Adrenal gland (tissue), 12 donors: ENCODE measurements around the gene NT5C2. TPM values are rescaled to one million over a fixed set of nuclear protein-coding genes. Genes with fewer than 3 reads are reported as not detected.

Source experiments
- DNase-seq, 7 donors: peaks; one replicate each; pipeline ENCODE4 v3.0.0-alpha.2; 2019 to 2020
- H3K27ac ChIP-seq, 5 donors: fragments of 200-600 bp; sonication (generic) in 4 of 5; 1 replicate in 3 of 5; 2 replicates in 2 of 5; pipeline versions ENCODE4 v1.5.1 to v1.8.0; 2016 to 2020; ENCODE audit warnings: mild to moderate bottlenecking in 1 of 5
- H3K27me3 ChIP-seq: fragments of 200-600 bp; 2 replicates; pipeline ENCODE4 v1.8.0; 2021
- H3K36me3 ChIP-seq, 2 donors: fragments of 200-600 bp; replicated peaks in 1 of 2; 1 replicate in 1 of 2; 2 replicates in 1 of 2; pipeline versions ENCODE4 v1.5.1 to v1.8.0; 2018 to 2022
- H3K4me1 ChIP-seq, 2 donors: fragments of 200-600 bp; replicated peaks in 1 of 2; 1 replicate in 1 of 2; 2 replicates in 1 of 2; pipeline versions ENCODE4 v1.5.1 to v1.8.0; 2018 to 2021
- H3K4me3 ChIP-seq, 4 donors: fragments of 200-600 bp; sonication (generic) in 3 of 4; one replicate each; pipeline ENCODE4 v1.5.1; 2016 to 2018
- H3K9me3 ChIP-seq, 3 donors: fragments of 200-600 bp; sonication (generic) in 1 of 3; replicated peaks in 1 of 3; 1 replicate in 2 of 3; 2 replicates in 1 of 3; pipeline versions ENCODE4 v1.5.1 to v1.8.0; 2016 to 2021
- POLR2A ChIP-seq, 2 donors: fragments of 450-650 bp; IDR thresholded peaks; one replicate each; pipeline ENCODE4 v1.6.1; 2017; ENCODE audit warnings: antibody characterized with exemption in 2 of 2, mild to moderate bottlenecking in 2 of 2, moderate library complexity in 1 of 2
- WGBS, 4 donors: extraction: QIAGEN DNeasy Blood & Tissue Kit in 2 of 4; methylation state at CpG; one replicate each; pipeline versions ENCODE4 v1.1.5 to v1.1.7; 2013 to 2017; 5-methylcytosine and 5-hydroxymethylcytosine counted together
- intact Hi-C, 2 donors: fragments of 100-400 bp; cut with DNase I; formaldehyde crosslinking; loops; one replicate each; pipeline versions ENCODE4 v1.14.1 to v1.15.0; 2022 to 2023
- polyA plus RNA-seq, 3 donors: library from polyadenylated mRNA; stranded (reverse); fragments of 200-250 nt in 2 of 3; fragments of 350-450 nt in 1 of 3; fragmentation: Illumina TruSeq in 1 of 3; extraction: RNeasy Lipid Tissue Mini Kit (QIAGEN cat#74804) in 1 of 3; gene quantifications; one replicate each; pipeline ENCODE4 v1.2.3, GENCODE V29; 2013 to 2014
- total RNA-seq, 9 donors: library from RNA; depleted of rRNA in 4 of 9; stranded (reverse); fragments of >200 nt in 4 of 9; fragments of 120-200 nt in 1 of 9; fragmentation: NEBNext Ultra II Directional in 1 of 9; extraction: Animal tissue kit (Norgen Biotek cat#: 25700) in 1 of 9; gene quantifications; one replicate each; pipeline versions ENCODE4 v1.1.0 to v1.2.4, GENCODE V29; 2013 to 2023
- TF ChIP-seq, protein P1 (sequence below), 6 experiments: fragments of 450-650 bp in 4 of 6; fragments of 200-600 bp in 2 of 6; sonication (generic) in 1 of 6; IDR thresholded peaks; 1 replicate in 5 of 6; 2 replicates in 1 of 6; pipeline versions ENCODE4 v1.5.1 to v1.8.0; 2016 to 2021; ENCODE audit warnings: antibody characterized with exemption in 6 of 6, mild to moderate bottlenecking in 2 of 6, moderate library complexity in 1 of 6
- donor health status: healthy with polysubstance abuse.
- donor health status: Bipolar disorder and iron deficiency.
- donor health status: DM: yes; HTN: yes; CAD: no.
- donor health status: DM: no; HTN: no; CAD: no.
- donor health status: DM: no; HTN: no; CAD: no.
- donor health status: DM: yes; HTN: yes; CAD: no.

Gene NT5C2
- total and polyA plus RNA-seq, 12 donors = 23.2 to 101 (median 71.1) TPM

- TF ChIP-seq, protein P1, sequence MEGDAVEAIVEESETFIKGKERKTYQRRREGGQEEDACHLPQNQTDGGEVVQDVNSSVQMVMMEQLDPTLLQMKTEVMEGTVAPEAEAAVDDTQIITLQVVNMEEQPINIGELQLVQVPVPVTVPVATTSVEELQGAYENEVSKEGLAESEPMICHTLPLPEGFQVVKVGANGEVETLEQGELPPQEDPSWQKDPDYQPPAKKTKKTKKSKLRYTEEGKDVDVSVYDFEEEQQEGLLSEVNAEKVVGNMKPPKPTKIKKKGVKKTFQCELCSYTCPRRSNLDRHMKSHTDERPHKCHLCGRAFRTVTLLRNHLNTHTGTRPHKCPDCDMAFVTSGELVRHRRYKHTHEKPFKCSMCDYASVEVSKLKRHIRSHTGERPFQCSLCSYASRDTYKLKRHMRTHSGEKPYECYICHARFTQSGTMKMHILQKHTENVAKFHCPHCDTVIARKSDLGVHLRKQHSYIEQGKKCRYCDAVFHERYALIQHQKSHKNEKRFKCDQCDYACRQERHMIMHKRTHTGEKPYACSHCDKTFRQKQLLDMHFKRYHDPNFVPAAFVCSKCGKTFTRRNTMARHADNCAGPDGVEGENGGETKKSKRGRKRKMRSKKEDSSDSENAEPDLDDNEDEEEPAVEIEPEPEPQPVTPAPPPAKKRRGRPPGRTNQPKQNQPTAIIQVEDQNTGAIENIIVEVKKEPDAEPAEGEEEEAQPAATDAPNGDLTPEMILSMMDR (IDR thresholded peaks at IDR 0.05) = no peak
- TF ChIP-seq POLR2A (IDR thresholded peaks at IDR 0.05) = no peak
- Histone ChIP-seq H3K27me3 (no peaks in the 10 kb centered on the region), H3K4me1 (no peaks in the 10 kb centered on the region), H3K36me3 (peaks cover 0 to 91% of the 10 kb centered on the region in 2 donors), H3K4me3 (no peak overlapping the region), H3K27ac (no peak overlapping the region), H3K9me3 (no peaks in the 10 kb centered on the region)
- WGBS, 4 donors = 84 to 93% (median 90%) methylated on average over 10 of the region's 10 CpGs
- intact Hi-C loops = loop anchor here in 1 of 2 donors (10.0 kb wide), 1 partner anchor 155 kb away; the partner anchor contains the start of gene RPEL1
- DNase-seq = no peak
Observed at GRCh38 chr10:103089493-103089892, 103.6 kb downstream of the NT5C2 start.

- H3K9me3 ChIP-seq = no peaks in the 10 kb centered on the region
- H3K4me1 ChIP-seq = no peaks in the 10 kb centered on the region
- no peak overlapping the region for H3K27ac ChIP-seq
- H3K4me3 ChIP-seq = no peak overlapping the region
- peaks cover 0 to 75% of the 10 kb centered on the region in 2 donors for H3K36me3 ChIP-seq
- no peak for DNase-seq
- intact Hi-C loops = loop anchor here in 1 of 2 donors (10.0 kb wide), 1 partner anchor 158 kb away; the partner anchor contains the start of gene RPEL1
- 55 to 99% (median 97%) methylated on average over 2 of the region's 2 CpGs for WGBS, 4 donors
- no peaks in the 10 kb centered on the region for H3K27me3 ChIP-seq
- TF ChIP-seq, protein P1 (IDR thresholded peaks at IDR 0.05) = no peak
- no peak for TF ChIP-seq POLR2A (IDR thresholded peaks at IDR 0.05)
Observed at GRCh38 chr10:103086799-103087198, 106.3 kb downstream of the NT5C2 start.

DNA sequence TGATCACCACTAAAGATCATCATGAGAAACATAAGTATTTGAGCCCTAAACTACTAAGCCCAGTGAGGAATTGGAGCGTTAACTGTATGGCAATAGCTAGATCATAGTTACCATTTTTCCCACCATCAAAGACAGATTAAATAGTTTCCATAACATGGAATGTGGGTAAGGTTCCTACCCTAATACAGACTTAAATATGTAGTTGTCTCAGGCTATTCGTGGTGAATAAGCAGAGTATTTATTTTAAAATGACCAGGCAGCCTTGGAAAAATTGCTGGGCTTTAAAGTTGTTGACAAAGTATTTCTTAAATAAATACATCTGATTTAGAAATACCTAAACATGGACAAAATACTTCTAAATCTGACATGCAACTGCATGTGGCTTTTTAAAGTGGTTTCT lies 106.8 kb downstream of the NT5C2 start:
- Histone ChIP-seq H3K4me1 (no peaks in the 10 kb centered on the region), H3K27me3 (no peaks in the 10 kb centered on the region), H3K4me3 (no peak overlapping the region), H3K27ac (peak overlapping the region in 1 of 5 donors; percentile 32), H3K36me3 (peaks cover 0 to 69% of the 10 kb centered on the region in 2 donors), H3K9me3 (no peaks in the 10 kb centered on the region)
- TF ChIP-seq POLR2A (IDR thresholded peaks at IDR 0.05) = no peak
- TF ChIP-seq, protein P1 (IDR thresholded peaks at IDR 0.05) = no peak
- intact Hi-C loops = loop anchor here in 1 of 2 donors (10.0 kb wide), 1 partner anchor 159 kb away; the partner anchor contains the start of gene RPEL1
- 74 to 87% (median 79%) methylated on average over 2 of the region's 2 CpGs for WGBS, 4 donors
- DNase-seq = no peak

DNA sequence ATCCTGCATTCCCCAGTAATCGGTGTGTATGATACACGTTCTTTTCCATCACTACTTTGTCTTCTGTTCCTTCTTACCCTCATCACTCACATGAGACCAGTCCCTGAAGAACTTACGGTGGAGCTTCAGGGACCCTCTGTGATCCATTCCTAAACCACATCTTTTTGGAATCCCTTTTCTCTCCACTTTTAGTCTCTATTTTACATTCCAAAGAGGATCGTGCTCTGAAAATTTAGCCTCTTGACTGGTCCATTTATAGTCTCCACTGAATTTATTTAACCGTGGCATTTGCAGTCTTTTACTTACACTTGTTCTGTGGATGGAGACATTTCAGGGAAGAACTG lies 109.1 kb downstream of the NT5C2 start:
- Histone ChIP-seq H3K36me3 (peaks cover 0 to 46% of the 10 kb centered on the region in 2 donors), H3K27ac (no peak overlapping the region), H3K4me3 (no peak overlapping the region), H3K4me1 (no peaks in the 10 kb centered on the region), H3K27me3 (no peaks in the 10 kb centered on the region), H3K9me3 (no peaks in the 10 kb centered on the region)
- no peak for DNase-seq
- WGBS, 4 donors = 93 to 95% (median 95%) methylated on average over 5 of the region's 5 CpGs
- TF ChIP-seq, protein P1 (IDR thresholded peaks at IDR 0.05) = no peak
- no peak for TF ChIP-seq POLR2A (IDR thresholded peaks at IDR 0.05)
- intact Hi-C loops = loop anchor here in 1 of 2 donors (10.0 kb wide), 1 partner anchor 161 kb away; the partner anchor contains the start of gene RPEL1
